ENCODE data around the gene TSTD1. TPM values are rescaled to one million over a fixed set of nuclear protein-coding genes. Genes with fewer than 3 reads are reported as not detected.

TSTD1 gene
- total and polyA plus RNA-seq, 10 of the 15 experiments (the other 5 are each of a cell fraction or from before 2014, with no cell fraction given), result 33.3 to 145 (median 89.4) TPM

GRCh38 chr1:161047436-161048420 is 9.0 kb upstream of the TSTD1 start:
- WGBS (ENCODE audit: insufficient coverage, insufficient replicate concordance, low lambda C conversion rate, missing lambda C conversion rate), result 93% methylated on average over 18 of the region's 18 CpGs
- no peaks in the 10 kb centered on the region for H3K9me3 ChIP-seq (replicated peaks; ENCODE audit: control insufficient read depth, insufficient read depth, low read length)
- ChIA-PET SMC1A (ENCODE audit: uncharacterized antibody, unreplicated experiment) (interaction anchor here (0.8 to 7.5 kb wide), 12 partner anchors 8 to 154 kb away, joined by 3 to 134 read pairs (median 10); partner anchors contain the start of genes ARHGAP30, DEDD, F11R and KLHDC9), POLR2A (interaction anchor here (0.5 to 5.2 kb wide), 11 partner anchors 10 to 85 kb away, joined by 3 to 139 read pairs (median 14); partner anchors contain the start of genes ARHGAP30, DEDD, F11R and KLHDC9), RAD21 (ENCODE audit: unreplicated experiment) (interaction anchor here (0.6 to 4.8 kb wide), 9 partner anchors 9 to 84 kb away, joined by 3 to 107 read pairs (median 4); partner anchors contain the start of genes ARHGAP30, DEDD, F11R and KLHDC9), CTCF (interaction anchor here (1.0 to 11.1 kb wide), 13 partner anchors 7 to 118 kb away, joined by 3 to 181 read pairs (median 7); partner anchors contain the start of genes ARHGAP30, F11R, KLHDC9 and PPOX)
- no peaks in the 10 kb centered on the region for H3K27me3 ChIP-seq (replicated peaks in 1 of 2; ENCODE audit: control insufficient read depth in 2 of 2, insufficient read depth in 2 of 2, low read length in 1 of 2)
- DNase-seq (ENCODE audit: low read depth, low spot score), result no peak
- peaks cover 20 to 22% of the 10 kb centered on the region in 2 experiments for H3K36me3 ChIP-seq (ENCODE audit: control insufficient read depth in 2 of 2, insufficient read depth in 2 of 2, low read length in 1 of 2)
- no peaks in the 10 kb centered on the region for H4K20me1 ChIP-seq (ENCODE audit: control insufficient read depth, insufficient read depth)
- H2AFZ ChIP-seq (ENCODE audit: control insufficient read depth, low read depth, low read length), result no peak overlapping the region
- peaks cover 15% of the 10 kb centered on the region for H3K4me1 ChIP-seq (ENCODE audit: control insufficient read depth, insufficient read depth, low read length)
- FAIRE-seq, result no peak
- peaks cover 21% of the 10 kb centered on the region for H3K79me2 ChIP-seq (ENCODE audit: control insufficient read depth, insufficient read depth, low read length)
- in situ Hi-C loops (cut with MboI), result no loop called here
- no peak overlapping the region for H3K9ac ChIP-seq (ENCODE audit: control insufficient read depth, insufficient read depth, low read length)
- intact Hi-C loops (cut with micrococcal nuclease; ENCODE audit: unreplicated experiment), result loop anchor here (5.0 kb wide), 1 partner anchor 70 kb away; the partner anchor contains the start of genes NIT1 and PFDN2
- no TSS peak for BruUV-seq (replicated peaks)
- H3K27ac ChIP-seq (ENCODE audit: control insufficient read depth, insufficient read depth), result peak overlapping the region; percentile 100
- no peak overlapping the region for H3K4me3 ChIP-seq
- peak overlapping the region; percentile 91 for H3K4me2 ChIP-seq (ENCODE audit: control insufficient read depth, insufficient read depth)
- ATAC-seq, result no peak
- TF ChIP-seq PML (IDR thresholded peaks at IDR 0.05; ENCODE audit: low read length) (no peak), E2F8 (IDR thresholded peaks at IDR 0.05; ENCODE audit: low read depth, partially characterized antibody) (no peak), TARDBP (IDR thresholded peaks at IDR 0.05; ENCODE audit: borderline replicate concordance) (no peak), EGR1 (IDR thresholded peaks at IDR 0.05; ENCODE audit: borderline replicate concordance in 1 of 2, low read depth in 2 of 2, low read length in 2 of 2) (no peak), IKZF2 (IDR thresholded peaks at IDR 0.05) (no peak), USF1 (IDR thresholded peaks at IDR 0.05; ENCODE audit: borderline replicate concordance, extremely low read length, insufficient read depth, low read depth, low read length) (no peak), CBFB (IDR thresholded peaks at IDR 0.05; ENCODE audit: low read depth) (no peak), NBN (IDR thresholded peaks at IDR 0.05) (no peak), BRCA1 (IDR thresholded peaks at IDR 0.05; ENCODE audit: low read depth, low read length) (no peak), NFYB (IDR thresholded peaks at IDR 0.05; ENCODE audit: insufficient read depth, low read depth, low read length) (no peak), RELB (IDR thresholded peaks at IDR 0.05; ENCODE audit: low read depth) (no peak), CEBPZ (IDR thresholded peaks at IDR 0.05; ENCODE audit: low read depth, low read length) (no peak)
